HFF-Myc (cell line): ENCODE results near the gene USP37.

Source experiments
- DNase-seq: peaks from one replicate; pipeline ENCODE4 v3.0.0-alpha.2; 2011; ENCODE audit warnings: low read depth; ENCODE audit errors: extremely low read depth
- H3K4me3 ChIP-seq: replicated peaks from 2 replicates; pipeline ENCODE4 v1.5.1; 2011; ENCODE audit warnings: low read depth, mild to moderate bottlenecking, control low read depth, low read length
- CTCF ChIP-seq: IDR thresholded peaks from 2 replicates; pipeline ENCODE4 v1.5.1; 2012; ENCODE audit warnings: mild to moderate bottlenecking, low read depth, low read length, control low read depth; ENCODE audit errors: missing control alignments

The USP37 gene

GRCh38 chr2:218406209-218406948, 161.8 kb downstream of the USP37 start:
- H3K4me3 ChIP-seq: peak overlapping the region; percentile 39
- peak; percentile 73 for TF ChIP-seq CTCF
- DNase-seq: peak; percentile 71

- TF ChIP-seq CTCF: no peak
- DNase-seq: no peak
- H3K4me3 ChIP-seq: peak overlapping the region; percentile 28
These were observed 162.4 kb downstream of the USP37 start for GRCh38 chr2:218405746-218406208.

- no peak for TF ChIP-seq CTCF
- H3K4me3 ChIP-seq: no peak overlapping the region
- DNase-seq: no peak
These were observed 162.9 kb downstream of the USP37 start for GRCh38 chr2:218405086-218405745.

DNA sequence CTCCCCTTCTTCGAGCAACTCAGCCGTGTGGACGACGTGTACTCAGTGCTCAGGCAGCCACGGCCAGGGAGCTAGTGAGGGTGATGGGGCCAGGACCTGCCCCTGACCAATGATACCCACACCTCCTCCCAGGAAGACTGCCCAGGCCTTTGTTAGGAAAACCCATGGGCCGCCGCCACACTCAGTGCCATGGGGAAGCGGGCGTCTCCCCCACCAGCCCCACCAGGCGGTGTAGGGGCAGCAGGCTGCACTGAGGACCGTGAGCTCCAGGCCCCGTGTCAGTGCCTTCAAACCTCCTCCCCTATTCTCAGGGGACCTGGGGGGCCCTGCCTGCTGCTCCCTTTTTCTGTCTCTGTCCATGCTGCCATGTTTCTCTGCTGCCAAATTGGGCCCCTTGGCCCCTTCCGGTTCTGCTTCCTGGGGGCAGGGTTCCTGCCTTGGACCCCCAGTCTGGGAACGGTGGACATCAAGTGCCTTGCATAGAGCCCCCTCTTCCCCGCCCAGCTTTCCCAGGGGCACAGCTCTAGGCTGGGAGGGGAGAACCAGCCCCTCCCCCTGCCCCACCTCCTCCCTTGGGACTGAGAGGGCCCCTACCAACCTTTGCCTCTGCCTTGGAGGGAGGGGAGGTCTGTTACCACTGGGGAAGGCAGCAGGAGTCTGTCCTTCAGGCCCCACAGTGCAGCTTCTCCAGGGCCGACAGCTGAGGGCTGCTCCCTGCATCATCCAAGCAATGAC, 163.6 kb downstream of the USP37 start:
- no peak for TF ChIP-seq CTCF
- DNase-seq: no peak
- H3K4me3 ChIP-seq: no peak overlapping the region

DNA sequence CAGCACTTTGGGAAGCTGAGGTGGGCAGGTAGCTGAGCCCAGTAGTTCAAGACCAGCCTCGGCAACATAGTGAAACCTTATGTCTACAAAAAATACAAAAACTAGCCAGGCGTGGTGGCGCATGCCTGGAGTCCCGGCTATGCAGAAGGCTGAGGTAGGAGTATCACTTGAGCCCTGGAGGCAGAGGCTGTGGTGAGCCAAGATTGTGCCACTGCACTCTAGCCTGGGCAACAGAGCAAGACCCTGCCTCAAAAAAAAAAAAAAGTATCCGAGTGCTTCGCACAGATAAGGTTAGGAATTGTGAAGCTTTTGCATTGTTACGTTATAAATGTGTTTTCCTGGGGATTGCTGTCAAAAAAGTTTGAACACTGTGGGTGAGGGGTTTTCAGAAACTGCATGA, 164.3 kb downstream of the USP37 start:
- no peak for DNase-seq
- H3K4me3 ChIP-seq: no peak overlapping the region
- TF ChIP-seq CTCF: no peak

GRCh38 chr2:218402911-218403411, 165.2 kb downstream of the USP37 start:
- H3K4me3 ChIP-seq: no peak overlapping the region
- TF ChIP-seq CTCF: no peak
- no peak for DNase-seq
